HEK293 (cell line): ENCODE data around the gene MAGI1.
A peak's percentile ranks its signal among the peaks of the same experiment; 100 is the strongest.
"Not testable (repeated sequence)": the region's sequence is repeated elsewhere in the genome, so short reads cannot be mapped to it uniquely, and the experiment has no call there.

Source experiments
- CTCF ChIA-PET: fragments of 350-600 bp; formaldehyde crosslinking; extraction: SDS; loops from one replicate; lab custom pipeline; 2021; ENCODE audit warnings: antibody characterized with exemption; lab: Yijun Ruan, JAX
- POLR2A ChIA-PET: fragments of 300-600 bp; formaldehyde crosslinking; extraction: SDS; loops from one replicate; lab custom pipeline; 2020; ENCODE audit warnings: antibody characterized with exemption, inconsistent platforms; lab: Yijun Ruan, JAX
- H3K27ac ChIP-seq: fragments of 200-500 bp; sonication (Bioruptor generic); 2 replicates; pipeline ENCODE4 v1.5.1; 2014; ENCODE audit warnings: low read depth, low read length, control low read depth, inconsistent platforms; ENCODE audit errors: extremely low read depth
- H3K36me3 ChIP-seq, 2 experiments: fragments of 200-500 bp in 1 of 2; sonication (Bioruptor generic) in 1 of 2; 1 replicate in 1 of 2; 2 replicates in 1 of 2; pipeline ENCODE4 v1.5.1; 2014 to 2017; ENCODE audit warnings: inconsistent platforms in 2 of 2, low read length in 2 of 2; ENCODE audit not compliant: control insufficient read depth in 2 of 2, insufficient read depth in 1 of 2
- H3K4me1 ChIP-seq: fragments of 200-500 bp; sonication (Bioruptor generic); 2 replicates; pipeline ENCODE4 v1.5.1; 2014; ENCODE audit warnings: mild to moderate bottlenecking, low read length, inconsistent platforms; ENCODE audit not compliant: control insufficient read depth, insufficient read depth
- H3K4me3 ChIP-seq: 2 replicates; pipeline ENCODE4 v1.5.1; 2011; ENCODE audit warnings: low read depth, mild to moderate bottlenecking, control low read depth, low read length, moderate library complexity
- H3K9me3 ChIP-seq: fragments of 200-500 bp; sonication (Bioruptor generic); 2 replicates; pipeline ENCODE4 v1.5.1; 2014; ENCODE audit warnings: low read depth, low read length, inconsistent platforms; ENCODE audit not compliant: control insufficient read depth, insufficient read depth
- EGR2 ChIP-seq: fragments of 450-650 bp; formaldehyde crosslinking; IDR thresholded peaks from 2 replicates; pipeline ENCODE4 v1.5.1; 2016; ENCODE audit warnings: low read depth, missing biosample characterization, missing genetic modification characterization
- HOXC10 ChIP-seq: sonication (generic); formaldehyde crosslinking; IDR thresholded peaks from 2 replicates; pipeline ENCODE4 v1.8.1; 2023; ENCODE audit warnings: mild to moderate bottlenecking, missing genetic modification reagents
- MZF1 ChIP-seq: fragments of 450-650 bp; formaldehyde crosslinking; IDR thresholded peaks from 2 replicates; pipeline ENCODE4 v1.5.1; 2017; ENCODE audit warnings: missing biosample characterization, missing genetic modification characterization, borderline replicate concordance
- YY1 ChIP-seq: fragments of 450-650 bp; formaldehyde crosslinking; IDR thresholded peaks from 2 replicates; pipeline ENCODE4 v1.5.1; 2018; ENCODE audit warnings: missing biosample characterization, missing genetic modification characterization
- ZFHX2 ChIP-seq: fragments of 450-650 bp; formaldehyde crosslinking; conservative IDR thresholded peaks from 2 replicates; pipeline ENCODE4 v1.5.1; 2016; ENCODE audit warnings: missing biosample characterization, missing genetic modification characterization
- ZIC2 ChIP-seq: fragments of 450-650 bp; formaldehyde crosslinking; IDR thresholded peaks from 2 replicates; pipeline ENCODE4 v1.5.1; 2016; ENCODE audit warnings: missing biosample characterization, missing genetic modification characterization
- ZNF133 ChIP-seq: fragments of 450-650 bp; formaldehyde crosslinking; IDR thresholded peaks from 2 replicates; pipeline ENCODE4 v1.5.1; 2016; ENCODE audit warnings: missing biosample characterization, missing genetic modification characterization
- ZNF184 ChIP-seq: fragments of 450-650 bp; IDR thresholded peaks from 2 replicates; pipeline ENCODE4 v1.5.1; 2018; ENCODE audit warnings: missing biosample characterization, mild to moderate bottlenecking, missing genetic modification characterization
- ZNF324 ChIP-seq: fragments of 450-650 bp; formaldehyde crosslinking; IDR thresholded peaks from 2 replicates; pipeline ENCODE4 v1.5.1; 2016; ENCODE audit warnings: missing biosample characterization, missing genetic modification characterization
- ZNF350 ChIP-seq: fragments of 450-650 bp; formaldehyde crosslinking; IDR thresholded peaks from 2 replicates; pipeline ENCODE4 v1.5.0; 2017; ENCODE audit warnings: missing biosample characterization, mild to moderate bottlenecking, missing genetic modification characterization
- ZNF416 ChIP-seq: fragments of 450-650 bp; formaldehyde crosslinking; IDR thresholded peaks from 2 replicates; pipeline ENCODE4 v1.5.1; 2016; ENCODE audit warnings: missing biosample characterization, missing genetic modification characterization
- ZNF473 ChIP-seq: fragments of 450-650 bp; formaldehyde crosslinking; IDR thresholded peaks from 2 replicates; pipeline ENCODE4 v1.5.1; 2017; ENCODE audit warnings: missing biosample characterization, missing genetic modification characterization
- ZNF48 ChIP-seq: fragments of 450-650 bp; formaldehyde crosslinking; IDR thresholded peaks from 2 replicates; pipeline ENCODE4 v1.5.1; 2016; ENCODE audit warnings: missing biosample characterization, missing genetic modification characterization
- ZNF610 ChIP-seq: fragments of 450-650 bp; formaldehyde crosslinking; IDR thresholded peaks from 2 replicates; pipeline ENCODE4 v1.5.1; 2016; ENCODE audit warnings: missing biosample characterization, missing genetic modification characterization, borderline replicate concordance
- ZNF624 ChIP-seq: fragments of 450-650 bp; formaldehyde crosslinking; IDR thresholded peaks from 2 replicates; pipeline ENCODE4 v1.5.1; 2017; ENCODE audit warnings: missing biosample characterization, missing genetic modification characterization
- ZNF629 ChIP-seq: fragments of 450-650 bp; formaldehyde crosslinking; IDR thresholded peaks from 2 replicates; pipeline ENCODE4 v1.5.1; 2017; ENCODE audit warnings: missing biosample characterization, missing genetic modification characterization
- ZNF670 ChIP-seq: fragments of 450-650 bp; formaldehyde crosslinking; IDR thresholded peaks from 2 replicates; pipeline ENCODE4 v1.5.1; 2016; ENCODE audit warnings: missing biosample characterization, missing genetic modification characterization, low read depth
- ZNF701 ChIP-seq: fragments of 450-650 bp; formaldehyde crosslinking; IDR thresholded peaks from 2 replicates; pipeline ENCODE4 v1.5.1; 2016; ENCODE audit warnings: missing biosample characterization, missing genetic modification characterization
- ZNF837 ChIP-seq: fragments of 450-650 bp; formaldehyde crosslinking; IDR thresholded peaks from 2 replicates; pipeline ENCODE4 v1.5.1; 2016; ENCODE audit warnings: missing biosample characterization, missing genetic modification characterization
- TF ChIP-seq, protein P1 (sequence below): fragments of 450-650 bp; formaldehyde crosslinking; IDR thresholded peaks from 2 replicates; pipeline ENCODE4 v1.5.1; 2016; ENCODE audit warnings: missing biosample characterization, missing genetic modification characterization
- TF ChIP-seq, protein P2 (sequence below): fragments of 450-650 bp; formaldehyde crosslinking; IDR thresholded peaks from 2 replicates; pipeline ENCODE4 v1.5.1; 2017; ENCODE audit warnings: missing biosample characterization, missing genetic modification characterization

MAGI1 gene

DNA sequence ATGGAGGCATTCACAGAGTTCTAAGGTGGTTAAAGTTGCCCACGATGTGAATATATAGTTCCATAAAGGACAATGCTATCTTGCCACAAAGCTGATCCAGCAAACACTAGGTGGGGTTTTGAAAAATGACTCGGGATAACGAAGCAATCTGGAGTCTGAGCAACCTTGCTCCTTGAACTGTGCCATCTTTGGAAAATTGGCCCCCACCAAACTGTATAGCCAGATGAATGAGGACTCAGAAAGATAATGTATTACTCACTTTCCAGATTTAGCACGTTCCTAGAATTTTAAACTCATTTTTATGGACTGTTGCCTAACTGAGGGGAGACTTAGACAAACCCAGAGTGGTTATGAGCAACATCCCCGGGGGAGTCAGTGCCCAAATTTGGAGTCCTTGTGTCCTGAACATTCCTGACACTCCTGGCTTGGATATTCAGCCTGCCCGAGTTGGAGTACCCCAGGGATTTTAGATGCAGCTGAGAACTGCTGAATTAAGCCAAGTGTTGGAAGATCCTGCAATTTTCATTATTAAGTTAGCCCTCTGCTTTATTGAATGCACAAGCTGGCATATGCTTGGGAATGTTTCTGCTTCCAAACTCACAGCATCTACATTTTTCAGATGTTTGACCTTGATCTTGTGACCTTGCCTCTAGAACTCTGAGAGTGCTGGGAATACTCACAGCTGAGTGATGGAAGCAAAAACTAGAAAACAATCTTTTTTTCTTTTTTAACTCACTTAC is 8.8 kb upstream of the MAGI1 start:
- Histone ChIP-seq H3K36me3 (no peaks in the 10 kb centered on the region), H3K27ac (no peak overlapping the region), H3K9me3 (no peaks in the 10 kb centered on the region), H3K4me1 (0 out of 2 replicates have a peak, but pooled peaks cover 2% of the 10 kb centered on the region), H3K4me3 (no peak overlapping the region)
- ChIA-PET POLR2A (interaction anchor here (0.8 kb wide), 1 partner anchor 91 kb away, joined by 4 read pairs; no protein-coding TSS in a partner anchor), CTCF (no interaction called here)
- TF ChIP-seq ZNF48 (tag by site-specific recombination) (no peak), ZNF184 (tag by site-specific recombination) (no peak), ZNF629 (tag by site-specific recombination) (no peak), ZIC2 (tag by site-specific recombination) (no peak), ZNF473 (tag by site-specific recombination) (no peak), ZNF610 (no peak)

DNA sequence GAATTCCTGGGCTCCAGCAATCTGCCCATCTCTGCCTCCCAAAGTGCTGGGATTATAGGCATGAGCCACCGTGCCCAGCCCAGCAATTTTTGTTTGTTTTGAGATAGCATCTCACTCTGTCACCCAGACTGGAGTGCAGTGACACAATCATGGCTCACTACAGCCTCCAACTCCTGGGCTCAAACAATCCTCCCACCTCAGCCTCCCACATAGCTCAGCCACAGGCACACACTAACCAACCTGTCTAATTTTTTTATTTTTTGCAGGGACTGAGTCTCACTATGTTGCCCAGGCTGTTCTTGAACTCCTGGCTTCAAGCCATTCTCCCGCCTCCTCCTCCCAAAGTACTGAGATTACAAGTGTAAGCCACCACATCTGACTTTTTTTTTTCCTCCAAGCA is 7.6 kb upstream of the MAGI1 start:
- H3K36me3 ChIP-seq, H3K4me1 ChIP-seq, H3K9me3 ChIP-seq, H3K27ac ChIP-seq, H3K4me3 ChIP-seq, POLR2A ChIA-PET: not testable (repeated sequence)
- CTCF ChIA-PET: interaction anchor here (0.5 kb wide), 1 partner anchor 301 kb away, joined by 3 read pairs; no protein-coding TSS in a partner anchor
- peak; percentile 63; the same call in 1 of the 2 replicates for TF ChIP-seq ZFHX2 (tag by site-specific recombination)
- peak; percentile 85 for TF ChIP-seq EGR2 (tag by site-specific recombination)

DNA sequence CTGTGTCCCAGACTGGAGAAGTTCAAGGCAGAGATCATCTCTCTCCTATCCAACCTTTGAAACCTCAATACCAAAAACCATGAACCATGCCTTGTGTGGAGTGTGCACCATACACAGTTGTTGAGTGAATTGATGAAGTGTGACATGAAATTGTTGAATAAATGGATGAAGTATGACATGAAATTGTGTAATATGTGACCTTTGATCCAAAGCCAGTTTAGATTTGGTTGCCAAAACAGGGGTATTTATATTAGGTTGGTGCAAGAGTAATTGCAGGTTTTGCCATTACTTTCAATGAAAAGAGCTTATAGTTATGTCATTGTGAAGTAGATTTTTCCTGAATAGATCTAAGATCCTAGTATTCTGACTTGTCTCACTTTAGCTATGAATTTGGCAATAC is 3.1 kb upstream of the MAGI1 start:
- H3K36me3 ChIP-seq: no peaks in the 10 kb centered on the region
- no peak for TF ChIP-seq ZNF670 (tag by site-specific recombination)
- no peak for TF ChIP-seq ZNF701 (tag by site-specific recombination)
- TF ChIP-seq ZNF324 (tag by site-specific recombination): no peak
- TF ChIP-seq, protein P1, sequence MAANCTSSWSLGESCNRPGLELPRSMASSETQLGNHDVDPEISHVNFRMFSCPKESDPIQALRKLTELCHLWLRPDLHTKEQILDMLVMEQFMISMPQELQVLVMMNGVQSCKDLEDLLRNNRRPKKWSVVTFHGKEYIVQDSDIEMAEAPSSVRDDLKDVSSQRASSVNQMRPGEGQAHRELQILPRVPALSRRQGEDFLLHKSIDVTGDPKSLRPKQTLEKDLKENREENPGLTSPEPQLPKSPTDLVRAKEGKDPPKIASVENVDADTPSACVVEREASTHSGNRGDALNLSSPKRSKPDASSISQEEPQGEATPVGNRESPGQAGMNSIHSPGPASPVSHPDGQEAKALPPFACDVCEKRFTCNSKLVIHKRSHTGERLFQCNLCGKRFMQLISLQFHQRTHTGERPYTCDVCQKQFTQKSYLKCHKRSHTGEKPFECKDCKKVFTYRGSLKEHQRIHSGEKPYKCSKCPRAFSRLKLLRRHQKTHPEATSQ (tag by site-specific recombination): no peak
- no peak for TF ChIP-seq YY1 (tag by site-specific recombination)
- no peak for TF ChIP-seq ZNF624 (tag by site-specific recombination)
- no peak for TF ChIP-seq ZNF350
- no peak for TF ChIP-seq ZNF416 (tag by site-specific recombination)
- H3K4me3 ChIP-seq: no peak overlapping the region
- no peaks in the 10 kb centered on the region for H3K4me1 ChIP-seq
- no peaks in the 10 kb centered on the region for H3K9me3 ChIP-seq
- ChIA-PET CTCF (interaction anchor here (0.8 kb wide), 1 partner anchor 248 kb away, joined by 3 read pairs; no protein-coding TSS in a partner anchor), POLR2A (no interaction called here)
- no peak overlapping the region for H3K27ac ChIP-seq

DNA sequence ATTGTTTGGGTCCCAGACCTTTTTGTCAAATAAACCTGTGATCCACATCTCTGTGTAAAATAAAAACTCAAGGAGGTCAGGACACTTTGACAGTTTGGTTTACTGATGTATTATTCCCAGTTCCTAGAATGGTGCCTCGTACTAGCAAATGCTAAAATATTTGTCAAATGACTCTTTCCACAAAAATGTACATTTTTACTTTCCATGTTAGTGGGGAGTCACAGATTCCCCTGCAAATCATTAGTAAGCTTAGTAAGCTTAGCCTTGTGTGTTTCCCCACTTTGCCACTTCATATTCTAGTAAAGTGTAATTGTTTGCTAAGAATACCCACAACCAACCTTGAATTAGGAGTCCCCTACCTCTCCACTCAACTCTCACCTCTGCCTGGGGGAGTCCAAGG is 2.4 kb upstream of the MAGI1 start:
- TF ChIP-seq, protein P2, sequence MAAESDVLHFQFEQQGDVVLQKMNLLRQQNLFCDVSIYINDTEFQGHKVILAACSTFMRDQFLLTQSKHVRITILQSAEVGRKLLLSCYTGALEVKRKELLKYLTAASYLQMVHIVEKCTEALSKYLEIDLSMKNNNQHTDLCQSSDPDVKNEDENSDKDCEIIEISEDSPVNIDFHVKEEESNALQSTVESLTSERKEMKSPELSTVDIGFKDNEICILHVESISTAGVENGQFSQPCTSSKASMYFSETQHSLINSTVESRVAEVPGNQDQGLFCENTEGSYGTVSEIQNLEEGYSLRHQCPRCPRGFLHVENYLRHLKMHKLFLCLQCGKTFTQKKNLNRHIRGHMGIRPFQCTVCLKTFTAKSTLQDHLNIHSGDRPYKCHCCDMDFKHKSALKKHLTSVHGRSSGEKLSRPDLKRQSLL (tag by site-specific recombination): no peak
- no peak for TF ChIP-seq MZF1
- TF ChIP-seq ZIC2 (tag by site-specific recombination): no peak
- TF ChIP-seq ZNF837 (tag by site-specific recombination): no peak
- no peak for TF ChIP-seq ZNF133
- TF ChIP-seq HOXC10 (CRISPR knock-in tag): no peak
- TF ChIP-seq, all 188 proteins: peak for 0
- Histone ChIP-seq H3K9me3 (no peaks in the 10 kb centered on the region), H3K27ac (no peak overlapping the region), H3K4me1 (no peaks in the 10 kb centered on the region), H3K36me3 (no peaks in the 10 kb centered on the region), H3K4me3 (no peak overlapping the region)
- POLR2A ChIA-PET: no interaction called here
- CTCF ChIA-PET: no interaction called here
